ENCODE data around the gene IRGM. TPM values are rescaled to one million over a fixed set of nuclear protein-coding genes. Genes with fewer than 3 reads are reported as not detected.
"Not testable (repeated sequence)": the region's sequence is repeated elsewhere in the genome, so short reads cannot be mapped to it uniquely, and the experiment has no call there.

IRGM gene
- not detected for polyA plus RNA-seq (2013, experiment 1 of 2; ENCODE audit: insufficient read length)
- polyA plus RNA-seq (2013, experiment 2 of 2; ENCODE audit: insufficient read length) = not detected

DNA sequence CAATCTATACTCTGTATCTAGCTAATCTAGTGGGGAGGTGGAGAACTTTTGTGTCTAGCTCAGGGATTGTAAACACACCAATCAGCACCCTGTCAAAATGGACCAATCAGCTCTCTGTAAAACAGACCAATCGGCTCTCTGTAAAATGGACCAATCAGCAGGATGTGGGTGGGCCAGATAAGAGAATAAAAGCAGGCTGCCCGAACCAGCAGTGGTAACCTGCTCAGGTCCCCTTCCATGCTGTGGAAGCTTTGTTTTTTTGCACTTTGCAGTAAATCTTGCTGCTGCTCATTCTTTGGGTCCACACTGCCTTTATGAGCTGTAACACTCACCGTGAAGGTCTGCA lies at the start of gene IRGM:
IRGM (plus strand) TSS at position 214 of the 346 bp plus-strand sequence. CDS start 1,603 bp downstream, outside the sequence.
- not testable (repeated sequence) for DNase-seq

DNA sequence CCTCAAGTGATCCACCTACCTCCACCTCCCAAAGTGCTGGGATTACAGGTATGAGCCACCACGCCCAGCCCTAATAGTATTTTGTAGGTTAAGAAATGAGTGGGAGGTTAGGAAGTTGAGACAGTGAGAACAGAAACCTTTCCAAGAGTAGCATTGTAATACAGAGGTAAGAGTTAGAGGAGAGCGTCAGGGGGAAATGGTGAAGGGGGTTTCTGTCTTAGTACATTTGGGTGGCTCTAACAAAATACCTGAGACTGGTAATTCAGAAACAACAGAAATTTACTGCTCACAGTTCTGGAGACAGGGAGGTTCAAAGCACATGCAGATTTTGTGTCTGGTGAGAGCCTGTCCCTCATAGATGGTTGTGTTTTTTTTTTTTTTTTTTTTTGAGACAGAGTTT lies 48.9 kb upstream of the IRGM start:
- DNase-seq = no peak

GRCh38 chr5:150801117-150801927 lies 45.0 kb upstream of the IRGM start:
- DNase-seq = peak; percentile 74

DNA sequence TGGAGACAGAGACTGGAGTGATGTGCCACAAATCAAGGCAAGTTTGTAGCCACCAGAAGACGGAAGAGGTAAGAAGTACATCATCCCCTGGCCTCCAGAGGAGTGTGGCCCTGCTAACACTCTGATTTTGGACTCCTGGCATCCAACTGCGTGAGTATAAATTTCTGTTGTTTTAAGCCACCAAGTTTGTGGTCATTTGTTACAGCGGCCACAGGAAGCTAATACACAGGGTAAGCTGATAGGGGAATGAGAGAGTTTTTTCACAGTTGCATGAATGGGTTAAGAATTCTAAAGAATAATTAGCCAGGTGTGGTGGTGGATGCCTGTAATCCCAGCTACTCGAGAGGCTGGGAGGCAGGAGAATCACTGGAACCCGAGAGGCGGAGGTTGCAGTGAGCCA lies 41.9 kb upstream of the IRGM start:
- no peak for DNase-seq

- DNase-seq = no peak
Observed at GRCh38 chr5:150809363-150809762, 37.0 kb upstream of the IRGM start.

- no peak for DNase-seq
Observed at GRCh38 chr5:150815010-150815409, 31.3 kb upstream of the IRGM start.

DNA sequence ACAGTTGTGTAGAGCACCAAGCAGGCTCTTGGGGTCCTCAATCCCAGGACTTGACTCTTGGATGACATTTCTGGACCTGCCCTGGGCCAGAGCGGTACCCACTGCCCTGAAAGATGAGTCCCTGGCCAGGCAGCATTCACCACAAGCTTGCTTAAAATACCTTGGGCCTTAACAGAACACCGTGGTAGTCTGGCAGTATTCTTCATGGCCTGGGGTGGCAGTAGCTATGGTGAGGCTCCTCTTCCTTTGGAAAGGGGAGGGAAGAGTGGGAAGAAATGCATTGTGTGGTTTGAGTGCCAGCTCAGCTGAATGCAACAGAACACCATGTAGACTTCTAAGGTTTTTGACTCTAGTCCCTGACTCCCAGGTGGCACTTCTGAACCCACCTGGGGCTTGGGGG lies 29.4 kb upstream of the IRGM start:
- no peak for DNase-seq

DNA sequence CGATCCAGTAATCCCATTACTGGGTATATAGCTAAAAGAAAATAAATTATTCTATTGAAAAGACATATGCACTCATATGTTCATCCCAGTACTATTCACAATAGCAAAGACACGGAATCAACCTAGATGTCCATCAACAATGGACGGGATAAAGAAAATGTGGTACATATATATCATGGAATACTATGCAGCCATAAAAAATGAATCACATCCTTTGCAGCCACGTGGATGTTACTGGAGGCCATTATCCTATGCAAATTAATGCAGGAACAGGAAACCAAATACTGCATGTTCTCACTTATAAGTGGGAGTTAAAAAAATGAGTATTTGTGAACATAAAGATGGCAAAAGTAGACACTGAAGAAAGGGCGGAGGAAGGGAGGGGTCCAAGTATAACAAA lies 16.6 kb upstream of the IRGM start:
- DNase-seq = no peak

- not testable (repeated sequence) for DNase-seq
Observed at GRCh38 chr5:150831821-150832220, 14.5 kb upstream of the IRGM start.

- no peak for DNase-seq
Observed at GRCh38 chr5:150836064-150836463, 10.3 kb upstream of the IRGM start.

DNA sequence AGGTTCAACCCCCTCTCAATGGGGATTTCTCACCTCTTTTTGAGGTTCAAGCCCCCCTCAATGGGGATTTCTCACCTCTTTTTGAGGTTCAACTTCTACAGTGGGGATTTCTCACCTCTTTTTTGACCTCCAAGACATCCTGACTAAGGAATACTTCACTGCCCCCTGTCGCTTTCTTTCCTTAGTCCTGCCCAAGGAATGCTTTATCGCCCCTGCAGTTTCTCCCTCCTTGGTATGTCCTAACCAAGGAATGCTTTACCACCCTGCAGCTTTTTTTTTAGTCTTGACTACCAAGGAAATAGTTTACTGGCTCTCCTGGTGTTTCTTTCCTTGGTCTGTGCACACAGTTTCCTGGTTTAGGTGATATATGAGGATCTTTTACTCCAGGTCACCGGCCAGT lies 9.6 kb upstream of the IRGM start:
- DNase-seq = no peak

DNA sequence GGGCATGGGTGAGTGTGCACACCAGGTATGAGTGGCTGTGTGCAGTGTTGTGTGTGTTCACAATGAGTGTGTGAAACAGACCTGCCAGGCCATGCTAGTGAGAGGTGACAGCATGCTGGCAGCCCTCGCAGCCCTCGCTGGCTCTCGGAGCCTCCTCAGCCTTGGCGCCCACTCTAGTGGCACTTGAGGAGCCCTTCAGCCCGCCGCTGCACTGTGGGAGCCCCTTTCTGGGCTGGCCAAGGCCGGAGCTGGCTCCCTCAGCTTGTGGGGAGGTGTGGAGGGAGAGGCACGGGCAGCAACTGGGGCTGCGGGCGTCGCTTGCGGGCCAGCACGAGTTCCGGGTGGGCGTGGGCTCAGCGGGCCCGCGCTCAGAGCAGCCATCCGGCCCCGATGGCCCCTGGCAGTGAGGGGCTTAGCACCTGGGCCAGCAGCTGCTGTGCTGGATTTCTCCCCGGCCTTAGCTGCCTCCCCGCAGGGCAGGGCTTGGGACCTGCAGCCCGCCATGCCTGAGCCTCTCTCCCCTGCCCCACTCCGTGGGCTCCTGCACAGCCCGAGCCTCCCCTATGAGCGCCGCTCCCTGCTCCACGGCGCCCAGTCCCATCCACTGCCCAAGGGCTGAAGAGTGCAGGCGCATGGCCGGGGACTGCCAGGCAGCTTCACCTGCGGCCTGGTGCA lies 999 bp upstream of the IRGM start:
- not testable (repeated sequence) for DNase-seq

DNA sequence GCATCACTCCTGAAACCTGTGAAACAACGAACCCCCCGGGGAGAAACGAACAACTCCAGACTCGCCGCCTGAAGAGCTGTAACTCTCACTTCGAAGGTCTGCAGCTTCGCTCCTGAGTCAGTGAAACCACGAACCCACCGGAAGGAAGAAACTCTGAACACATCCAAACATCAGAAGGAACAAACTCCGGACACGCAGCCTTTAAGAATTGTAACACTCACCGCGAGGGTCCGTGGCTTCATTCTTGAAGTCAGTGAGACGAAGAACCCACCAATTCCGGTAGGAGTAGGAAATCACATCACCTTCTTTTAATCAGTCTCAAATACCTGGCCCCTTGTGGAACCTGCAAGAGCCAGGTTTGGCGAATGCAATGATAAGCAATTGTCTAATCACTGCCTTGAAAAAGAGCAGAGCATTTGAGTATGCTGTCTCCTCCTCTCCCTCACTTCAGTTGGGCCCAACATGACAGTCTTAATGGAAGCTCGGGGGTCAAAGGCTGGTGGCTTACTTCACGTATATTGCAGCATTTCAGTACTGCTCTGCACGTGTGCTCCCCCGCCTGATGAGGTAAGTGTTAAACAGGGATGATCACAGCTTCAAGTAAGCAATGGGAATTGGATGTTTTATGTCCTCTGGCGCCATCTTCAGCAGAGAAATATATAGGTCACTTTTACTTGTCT lies 473 bp downstream of the IRGM start:
- peak; percentile 82 for DNase-seq

DNA sequence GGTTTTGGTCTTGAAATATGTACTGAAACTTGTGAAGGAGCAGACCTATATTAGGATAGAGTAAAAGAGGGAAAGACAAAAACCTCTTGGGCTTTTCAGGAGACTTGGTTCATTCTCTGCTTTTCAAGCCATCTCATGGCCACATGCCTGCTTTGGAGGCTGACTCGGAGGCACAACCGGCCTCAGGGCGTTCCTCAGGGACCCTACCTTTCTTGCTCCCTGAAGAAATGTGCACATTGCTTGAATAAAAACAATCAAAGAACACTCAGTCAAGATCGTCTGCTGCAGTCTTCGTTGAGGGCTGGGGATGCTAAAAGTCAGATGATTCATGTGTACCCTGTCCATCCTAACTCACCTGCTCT lies 994 bp downstream of the IRGM start:
- DNase-seq = no peak

GRCh38 chr5:150848271-150848670 lies 1.9 kb downstream of the IRGM start:
- no peak for DNase-seq

- no peak for DNase-seq
Observed at GRCh38 chr5:150851039-150851438, 4.7 kb downstream of the IRGM start.

GRCh38 chr5:150853561-150853960 lies 7.2 kb downstream of the IRGM start:
- no peak for DNase-seq

- not testable (repeated sequence) for DNase-seq
Observed at GRCh38 chr5:150856700-150857099, 10.4 kb downstream of the IRGM start.

GRCh38 chr5:150860246-150860821 lies 14.0 kb downstream of the IRGM start:
- DNase-seq = no peak

- no peak for DNase-seq
Observed at GRCh38 chr5:150862070-150862469, 15.7 kb downstream of the IRGM start.

- no peak for DNase-seq
Observed at GRCh38 chr5:150879358-150879757, 33.0 kb downstream of the IRGM start.

- no peak for DNase-seq
Observed at GRCh38 chr5:150895431-150896428, 49.4 kb downstream of the IRGM start.

Data from fibroblast of skin of scalp (primary cell).